ENCODE data around the gene PHLDA1. TPM values are rescaled to one million over a fixed set of nuclear protein-coding genes. Genes with fewer than 3 reads are reported as not detected.

The PHLDA1 gene
- polyA plus RNA-seq (107 to 144 TPM (median 118 TPM) in 3 replicates), polyA minus RNA-seq (52.6 to 84.2 TPM (median 78.2 TPM) in 3 replicates)
- polyA plus RNA-seq (2011; ENCODE audit: low read depth), result 49.0 TPM
- polyA plus RNA-seq (2011; cell fraction: cytosol; rRNA removed), result 87.1 and 90.4 TPM in 2 replicates
- 128 and 137 TPM in 2 replicates for polyA plus RNA-seq (2011; cell fraction: nucleus; rRNA removed)
- polyA plus RNA-seq (2012; ENCODE audit: low replicate concordance), result 113 and 158 TPM in 2 replicates
- 201 TPM for polyA minus RNA-seq (2011; cell fraction: cytosol; rRNA and poly(A)+ RNA removed)
- 108 and 134 TPM in 2 replicates for polyA minus RNA-seq (2011; cell fraction: nucleus; rRNA and poly(A)+ RNA removed)

GRCh38 chr12:76031414-76032042 lies at the start of gene PHLDA1:
TSS of gene PHLDA1 (minus strand) at chr12:76031776.
- FAIRE-seq (no peak), DNase-seq (ENCODE audit: low read depth, low spot score) (peak; percentile 58)
- H3K4me3 ChIP-seq (ENCODE audit: control insufficient read depth in 2 of 3, extremely low read depth in 1 of 3, insufficient read depth in 2 of 3, low read depth in 1 of 3, low read length in 3 of 3), result peak within 1 kb of the TSS; percentile 94 to 98 (median 96)

GRCh38 chr12:76080729-76081415 lies 49.3 kb upstream of the PHLDA1 start:
- Histone ChIP-seq H3K27me3 (ENCODE audit: control insufficient read depth, extremely low read depth, insufficient read depth, low read length) (no peaks in the 10 kb centered on the region), H3K79me2 (ENCODE audit: control insufficient read depth, insufficient read depth, low read length) (peaks cover 85% of the 10 kb centered on the region), H3K4me2 (ENCODE audit: control insufficient read depth, extremely low read depth, insufficient read depth, low read depth, low read length) (no peak overlapping the region), H3K4me3 (ENCODE audit: control insufficient read depth in 2 of 3, extremely low read depth in 1 of 3, insufficient read depth in 2 of 3, low read depth in 1 of 3, low read length in 3 of 3) (no peak overlapping the region), H3K4me1 (ENCODE audit: control insufficient read depth, extremely low read depth, insufficient read depth, low read length) (peaks cover 31% of the 10 kb centered on the region), H2AFZ (ENCODE audit: control insufficient read depth, low read length) (no peak overlapping the region), H3K9me3 (ENCODE audit: control insufficient read depth, low read depth, low read length) (no peaks in the 10 kb centered on the region), H3K27ac (ENCODE audit: control insufficient read depth, insufficient read depth, low read length) (no peak overlapping the region), H3K9ac (ENCODE audit: control insufficient read depth, extremely low read depth, insufficient read depth, low read length) (no peak overlapping the region), H4K20me1 (ENCODE audit: control insufficient read depth, extremely low read depth, insufficient read depth, low read length) (peaks cover 4% of the 10 kb centered on the region), H3K36me3 (ENCODE audit: control insufficient read depth in 2 of 2, extremely low read depth in 1 of 2, insufficient read depth in 2 of 2, low read length in 2 of 2) (peaks cover 2 to 10% of the 10 kb centered on the region in 2 experiments), H3K9me1 (ENCODE audit: control insufficient read depth, extremely low read depth, insufficient read depth, low read length) (no peaks in the 10 kb centered on the region)
- FAIRE-seq (no peak), DNase-seq (ENCODE audit: low read depth, low spot score) (no peak)
- no peak for TF ChIP-seq CTCF (optimal IDR thresholded peaks at IDR 0.05 in 1 of 3, IDR thresholded peaks at IDR 0.05 in 1 of 3, conservative IDR thresholded peaks at IDR 0.05 in 1 of 3; ENCODE audit: extremely low read depth in 1 of 3, insufficient read depth in 2 of 3, low read length in 3 of 3)
- TF ChIP-seq EZH2 (IDR thresholded peaks at IDR 0.05; ENCODE audit: low read length), result no peak
- dilution Hi-C loops (cut with MboI; ENCODE audit: extremely low pct_ligation_motif_present, low sequenced_read_pairs), result no loop called here

More at GRCh38 chr12:76031414-76032042, at the start of gene PHLDA1:
- Histone ChIP-seq H2AFZ (ENCODE audit: control insufficient read depth, low read length) (no peak within 1 kb of the TSS), H3K36me3 (ENCODE audit: control insufficient read depth in 2 of 2, extremely low read depth in 1 of 2, insufficient read depth in 2 of 2, low read length in 2 of 2) (peaks cover 4 to 22% of the 10 kb centered on the region in 2 experiments), H3K79me2 (ENCODE audit: control insufficient read depth, insufficient read depth, low read length) (peaks cover 43% of the 10 kb centered on the region), H3K4me1 (ENCODE audit: control insufficient read depth, extremely low read depth, insufficient read depth, low read length) (peaks cover 9% of the 10 kb centered on the region), H3K27ac (ENCODE audit: control insufficient read depth, insufficient read depth, low read length) (peak within 1 kb of the TSS; percentile 94), H3K9me1 (ENCODE audit: control insufficient read depth, extremely low read depth, insufficient read depth, low read length) (no peaks in the 10 kb centered on the region), H3K9ac (ENCODE audit: control insufficient read depth, extremely low read depth, insufficient read depth, low read length) (peak within 1 kb of the TSS; percentile 95), H3K4me2 (ENCODE audit: control insufficient read depth, extremely low read depth, insufficient read depth, low read depth, low read length) (peak within 1 kb of the TSS; percentile 85), H3K9me3 (ENCODE audit: control insufficient read depth, low read depth, low read length) (no peaks in the 10 kb centered on the region), H4K20me1 (ENCODE audit: control insufficient read depth, extremely low read depth, insufficient read depth, low read length) (peaks cover 9% of the 10 kb centered on the region), H3K27me3 (ENCODE audit: control insufficient read depth, extremely low read depth, insufficient read depth, low read length) (no peaks in the 10 kb centered on the region)
- dilution Hi-C loops (cut with MboI; ENCODE audit: extremely low pct_ligation_motif_present, low sequenced_read_pairs), result no loop called here
- TF ChIP-seq EZH2 (IDR thresholded peaks at IDR 0.05; ENCODE audit: low read length) (no peak), CTCF (optimal IDR thresholded peaks at IDR 0.05 in 1 of 3, IDR thresholded peaks at IDR 0.05 in 1 of 3, conservative IDR thresholded peaks at IDR 0.05 in 1 of 3; ENCODE audit: extremely low read depth in 1 of 3, insufficient read depth in 2 of 3, low read length in 3 of 3) (peak in 2 of 3 experiments; percentile 34 to 63)

All from keratinocyte (primary cell).